ENCODE data around the gene NAB2. TPM values are rescaled to one million over a fixed set of nuclear protein-coding genes. Genes with fewer than 3 reads are reported as not detected.

NAB2 gene
- polyA plus RNA-seq, 2 of the 4 experiments (the other 2 are of a cell fraction), result 8.6 to 9.8 TPM

DNA sequence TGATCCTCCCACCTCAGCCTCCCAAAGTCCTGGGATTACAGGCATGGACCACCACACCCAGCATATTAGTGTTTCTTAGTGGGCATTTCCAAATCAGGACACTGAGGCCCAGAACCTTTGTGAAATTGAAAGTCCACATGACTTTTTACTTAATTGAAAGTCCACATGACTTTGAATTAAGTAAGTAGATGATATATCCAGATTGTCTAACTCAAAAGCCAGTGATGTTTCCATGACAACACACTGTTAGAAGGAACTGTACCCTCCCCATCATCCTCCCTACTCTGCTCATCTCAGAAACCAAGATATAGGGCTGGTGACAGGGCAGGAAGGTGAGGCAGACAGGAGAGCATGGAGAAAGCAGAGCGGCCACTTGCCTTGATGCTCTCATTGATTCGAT is 46.2 kb upstream of the NAB2 start:
- no peaks in the 10 kb centered on the region for H3K9me3 ChIP-seq
- DNase-seq (ENCODE audit: low read depth in 1 of 2, low spot score in 1 of 2) (no peak), FAIRE-seq (no peak), ATAC-seq (no peak)
- H3K4me1 ChIP-seq, result no peaks in the 10 kb centered on the region
- POLR2A ChIA-PET, result no interaction called here
- no peak overlapping the region for H3K4me2 ChIP-seq
- no peak overlapping the region for H3K27ac ChIP-seq
- WGBS (ENCODE audit: missing lambda C conversion rate), result 36% methylated on average over 2 of the region's 2 CpGs
- TF ChIP-seq JUNB (IDR thresholded peaks at IDR 0.05), result no peak
- CTCF ChIA-PET, result interaction anchor here (1.1 to 2.6 kb wide), 4 partner anchors 12 to 141 kb away, joined by 5 to 9 read pairs (median 6); no protein-coding TSS in a partner anchor
- H3K4me3 ChIP-seq, result no peak overlapping the region

DNA sequence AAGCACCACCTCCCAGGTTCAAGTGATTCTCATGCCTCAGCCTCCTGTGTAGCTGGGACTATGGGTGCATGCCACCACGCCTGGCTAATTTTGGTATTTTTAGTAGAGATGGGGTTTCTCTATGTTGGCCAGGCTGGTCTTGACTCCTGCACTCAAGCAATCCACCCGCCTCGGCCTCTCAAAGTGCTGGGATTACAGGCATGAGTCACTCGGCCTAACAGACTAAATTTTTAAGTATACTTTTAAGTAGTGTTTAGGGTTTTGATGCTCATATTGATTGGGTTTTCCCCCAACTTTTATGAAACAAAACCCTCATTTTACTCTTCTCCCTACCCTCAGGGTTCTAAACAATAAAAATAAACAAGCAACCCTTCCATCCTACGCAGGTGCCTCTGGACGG is 44.4 kb upstream of the NAB2 start:
- DNase-seq (ENCODE audit: low read depth in 1 of 2, low spot score in 1 of 2) (no peak), ATAC-seq (no peak), FAIRE-seq (no peak)
- Histone ChIP-seq H3K4me1 (peaks cover 15% of the 10 kb centered on the region; the same call in 2 of the 3 replicates), H3K4me2 (no peak overlapping the region), H3K9me3 (no peaks in the 10 kb centered on the region), H3K27ac (no peak overlapping the region), H3K4me3 (no peak overlapping the region)
- 62% methylated on average over 6 of the region's 6 CpGs for WGBS (ENCODE audit: missing lambda C conversion rate)
- no peak for TF ChIP-seq SMC3 (IDR thresholded peaks at IDR 0.05)
- no peak for TF ChIP-seq FOXS1 (CRISPR knock-in tag; IDR thresholded peaks at IDR 0.05)
- TF ChIP-seq EHF (CRISPR knock-in tag; IDR thresholded peaks at IDR 0.05), result no peak
- TF ChIP-seq JUNB (IDR thresholded peaks at IDR 0.05), result no peak
- no peak for TF ChIP-seq HEYL (CRISPR knock-in tag; IDR thresholded peaks at IDR 0.05)
- TF ChIP-seq, protein P1, sequence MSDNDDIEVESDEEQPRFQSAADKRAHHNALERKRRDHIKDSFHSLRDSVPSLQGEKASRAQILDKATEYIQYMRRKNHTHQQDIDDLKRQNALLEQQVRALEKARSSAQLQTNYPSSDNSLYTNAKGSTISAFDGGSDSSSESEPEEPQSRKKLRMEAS (IDR thresholded peaks at IDR 0.05), result no peak
- TF ChIP-seq EHMT2 (IDR thresholded peaks at IDR 0.05; ENCODE audit: low read depth), result no peak
- TF ChIP-seq RARB (CRISPR knock-in tag; IDR thresholded peaks at IDR 0.05), result no peak
- ChIA-PET CTCF (interaction anchor here (1.0 to 2.3 kb wide), 5 partner anchors 13 to 68 kb away, joined by 3 to 9 read pairs (median 4); no protein-coding TSS in a partner anchor), POLR2A (no interaction called here)

DNA sequence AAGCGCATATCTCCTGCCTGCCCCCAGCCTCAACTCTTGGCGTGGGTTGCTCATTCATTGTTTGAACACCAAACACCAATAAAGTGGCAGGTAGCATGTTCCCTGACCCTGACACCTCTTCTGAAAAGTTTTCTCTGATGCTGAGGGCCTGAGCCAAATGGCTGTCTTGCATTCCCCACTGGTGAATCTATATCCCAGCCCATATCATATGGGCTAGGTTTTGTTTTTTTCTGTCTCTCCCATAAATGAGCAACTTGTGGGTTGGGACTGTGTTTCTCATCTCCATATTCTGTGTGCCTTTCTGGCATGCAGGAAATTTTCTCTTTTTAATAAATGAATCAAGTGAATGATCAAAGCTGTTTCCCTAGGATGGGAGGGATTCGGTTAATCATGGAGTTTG is 44.0 kb upstream of the NAB2 start:
- H3K4me1 ChIP-seq, result peaks cover 19% of the 10 kb centered on the region; the same call in 2 of the 3 replicates
- no peak overlapping the region for H3K4me2 ChIP-seq
- DNase-seq (ENCODE audit: low read depth in 1 of 2, low spot score in 1 of 2) (no peak), ATAC-seq (no peak), FAIRE-seq (no peak)
- no peak overlapping the region for H3K27ac ChIP-seq
- H3K4me3 ChIP-seq, result no peak overlapping the region
- H3K9me3 ChIP-seq, result no peaks in the 10 kb centered on the region
- CTCF ChIA-PET, result interaction anchor here (2.3 kb wide), 1 partner anchor 67 kb away, joined by 6 read pairs; no protein-coding TSS in a partner anchor
- 67% methylated on average over 3 of the region's 3 CpGs for WGBS (ENCODE audit: missing lambda C conversion rate)
- POLR2A ChIA-PET, result no interaction called here
- TF ChIP-seq, protein P1 (IDR thresholded peaks at IDR 0.05), result no peak
- TF ChIP-seq ZNF302 (CRISPR knock-in tag; IDR thresholded peaks at IDR 0.05) (no peak), SMC3 (IDR thresholded peaks at IDR 0.05) (no peak), KDM1A (IDR thresholded peaks at IDR 0.05; ENCODE audit: low read depth) (no peak), CBX8 (IDR thresholded peaks at IDR 0.05) (no peak), FOXS1 (CRISPR knock-in tag; IDR thresholded peaks at IDR 0.05) (no peak), KDM5A (IDR thresholded peaks at IDR 0.05) (no peak), HEYL (CRISPR knock-in tag; IDR thresholded peaks at IDR 0.05) (no peak), HDAC2 (IDR thresholded peaks at IDR 0.05) (no peak), NFE2L2 (conservative IDR thresholded peaks at IDR 0.05; ENCODE audit: low read length) (no peak)
- TF ChIP-seq, protein P2, sequence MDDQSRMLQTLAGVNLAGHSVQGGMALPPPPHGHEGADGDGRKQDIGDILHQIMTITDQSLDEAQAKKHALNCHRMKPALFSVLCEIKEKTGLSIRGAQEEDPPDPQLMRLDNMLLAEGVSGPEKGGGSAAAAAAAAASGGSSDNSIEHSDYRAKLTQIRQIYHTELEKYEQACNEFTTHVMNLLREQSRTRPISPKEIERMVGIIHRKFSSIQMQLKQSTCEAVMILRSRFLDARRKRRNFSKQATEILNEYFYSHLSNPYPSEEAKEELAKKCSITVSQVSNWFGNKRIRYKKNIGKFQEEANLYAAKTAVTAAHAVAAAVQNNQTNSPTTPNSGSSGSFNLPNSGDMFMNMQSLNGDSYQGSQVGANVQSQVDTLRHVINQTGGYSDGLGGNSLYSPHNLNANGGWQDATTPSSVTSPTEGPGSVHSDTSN (IDR thresholded peaks at IDR 0.05), result no peak
- TF ChIP-seq, protein P3, sequence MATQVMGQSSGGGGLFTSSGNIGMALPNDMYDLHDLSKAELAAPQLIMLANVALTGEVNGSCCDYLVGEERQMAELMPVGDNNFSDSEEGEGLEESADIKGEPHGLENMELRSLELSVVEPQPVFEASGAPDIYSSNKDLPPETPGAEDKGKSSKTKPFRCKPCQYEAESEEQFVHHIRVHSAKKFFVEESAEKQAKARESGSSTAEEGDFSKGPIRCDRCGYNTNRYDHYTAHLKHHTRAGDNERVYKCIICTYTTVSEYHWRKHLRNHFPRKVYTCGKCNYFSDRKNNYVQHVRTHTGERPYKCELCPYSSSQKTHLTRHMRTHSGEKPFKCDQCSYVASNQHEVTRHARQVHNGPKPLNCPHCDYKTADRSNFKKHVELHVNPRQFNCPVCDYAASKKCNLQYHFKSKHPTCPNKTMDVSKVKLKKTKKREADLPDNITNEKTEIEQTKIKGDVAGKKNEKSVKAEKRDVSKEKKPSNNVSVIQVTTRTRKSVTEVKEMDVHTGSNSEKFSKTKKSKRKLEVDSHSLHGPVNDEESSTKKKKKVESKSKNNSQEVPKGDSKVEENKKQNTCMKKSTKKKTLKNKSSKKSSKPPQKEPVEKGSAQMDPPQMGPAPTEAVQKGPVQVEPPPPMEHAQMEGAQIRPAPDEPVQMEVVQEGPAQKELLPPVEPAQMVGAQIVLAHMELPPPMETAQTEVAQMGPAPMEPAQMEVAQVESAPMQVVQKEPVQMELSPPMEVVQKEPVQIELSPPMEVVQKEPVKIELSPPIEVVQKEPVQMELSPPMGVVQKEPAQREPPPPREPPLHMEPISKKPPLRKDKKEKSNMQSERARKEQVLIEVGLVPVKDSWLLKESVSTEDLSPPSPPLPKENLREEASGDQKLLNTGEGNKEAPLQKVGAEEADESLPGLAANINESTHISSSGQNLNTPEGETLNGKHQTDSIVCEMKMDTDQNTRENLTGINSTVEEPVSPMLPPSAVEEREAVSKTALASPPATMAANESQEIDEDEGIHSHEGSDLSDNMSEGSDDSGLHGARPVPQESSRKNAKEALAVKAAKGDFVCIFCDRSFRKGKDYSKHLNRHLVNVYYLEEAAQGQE (IDR thresholded peaks at IDR 0.05), result no peak
- TF ChIP-seq, protein P4, sequence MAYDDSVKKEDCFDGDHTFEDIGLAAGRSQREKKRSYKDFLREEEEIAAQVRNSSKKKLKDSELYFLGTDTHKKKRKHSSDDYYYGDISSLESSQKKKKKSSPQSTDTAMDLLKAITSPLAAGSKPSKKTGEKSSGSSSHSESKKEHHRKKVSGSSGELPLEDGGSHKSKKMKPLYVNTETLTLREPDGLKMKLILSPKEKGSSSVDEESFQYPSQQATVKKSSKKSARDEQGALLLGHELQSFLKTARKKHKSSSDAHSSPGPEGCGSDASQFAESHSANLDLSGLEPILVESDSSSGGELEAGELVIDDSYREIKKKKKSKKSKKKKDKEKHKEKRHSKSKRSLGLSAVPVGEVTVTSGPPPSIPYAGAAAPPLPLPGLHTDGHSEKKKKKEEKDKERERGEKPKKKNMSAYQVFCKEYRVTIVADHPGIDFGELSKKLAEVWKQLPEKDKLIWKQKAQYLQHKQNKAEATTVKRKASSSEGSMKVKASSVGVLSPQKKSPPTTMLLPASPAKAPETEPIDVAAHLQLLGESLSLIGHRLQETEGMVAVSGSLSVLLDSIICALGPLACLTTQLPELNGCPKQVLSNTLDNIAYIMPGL (CRISPR knock-in tag; IDR thresholded peaks at IDR 0.05; ENCODE audit: borderline replicate concordance), result no peak

All from A549 (cell line).